ENCODE results near the gene MALAT1. TPM values are rescaled to one million over a fixed set of nuclear protein-coding genes. Genes with fewer than 3 reads are reported as not detected.
A peak's percentile ranks its signal among the peaks of the same experiment; 100 is the strongest.

MALAT1 gene
- total and polyA plus RNA-seq, 2 of the 13 experiments (the other 11 are each of a cell fraction or from before 2014, with no cell fraction given): 143 to 1,237 TPM

GRCh38 chr11:65454696-65455456 lies 44.0 kb upstream of the MALAT1 start (continued):
- TF ChIP-seq ATF7 (IDR thresholded peaks at IDR 0.05) (no peak), ATF7 (CRISPR knock-in tag; IDR thresholded peaks at IDR 0.05) (no peak), SMAD9 (CRISPR knock-in tag; IDR thresholded peaks at IDR 0.05) (no peak), ZNF879 (CRISPR knock-in tag; IDR thresholded peaks at IDR 0.05) (no peak), PAF1 (CRISPR knock-in tag; IDR thresholded peaks at IDR 0.05) (no peak), PATZ1 (CRISPR knock-in tag; IDR thresholded peaks at IDR 0.05) (peak; percentile 25; the same call in 1 of the 2 replicates), ARID3A (IDR thresholded peaks at IDR 0.05; ENCODE audit: low read depth, low read length) (no peak), ZSCAN20 (CRISPR knock-in tag; IDR thresholded peaks at IDR 0.05; ENCODE audit: borderline replicate concordance) (no peak), NCOA5 (CRISPR knock-in tag; IDR thresholded peaks at IDR 0.05) (no peak), PHF5A (CRISPR knock-in tag; IDR thresholded peaks at IDR 0.05; ENCODE audit: low read depth, unreplicated experiment) (no peak), CSRNP1 (CRISPR knock-in tag; IDR thresholded peaks at IDR 0.05) (no peak), ZNF878 (CRISPR knock-in tag; IDR thresholded peaks at IDR 0.05) (no peak), ZNF816 (CRISPR knock-in tag; IDR thresholded peaks at IDR 0.05; ENCODE audit: borderline replicate concordance) (no peak), CBX2 (IDR thresholded peaks at IDR 0.05; ENCODE audit: low read depth, low read length) (no peak), CBX2 (CRISPR knock-in tag; IDR thresholded peaks at IDR 0.05; ENCODE audit: low read depth) (no peak), THAP11 (CRISPR knock-in tag; IDR thresholded peaks at IDR 0.05) (0 out of 2 replicates have a peak, but pooled peaks have one; percentile 33), ZNF24 (IDR thresholded peaks at IDR 0.05) (no peak), ETV5 (CRISPR knock-in tag; IDR thresholded peaks at IDR 0.05; ENCODE audit: borderline replicate concordance) (no peak), ZNF20 (CRISPR knock-in tag; IDR thresholded peaks at IDR 0.05) (no peak), FOXA1 (IDR thresholded peaks at IDR 0.05) (no peak), FOXA1 (CRISPR knock-in tag; IDR thresholded peaks at IDR 0.05) (no peak)
- TF ChIP-seq, protein P1, sequence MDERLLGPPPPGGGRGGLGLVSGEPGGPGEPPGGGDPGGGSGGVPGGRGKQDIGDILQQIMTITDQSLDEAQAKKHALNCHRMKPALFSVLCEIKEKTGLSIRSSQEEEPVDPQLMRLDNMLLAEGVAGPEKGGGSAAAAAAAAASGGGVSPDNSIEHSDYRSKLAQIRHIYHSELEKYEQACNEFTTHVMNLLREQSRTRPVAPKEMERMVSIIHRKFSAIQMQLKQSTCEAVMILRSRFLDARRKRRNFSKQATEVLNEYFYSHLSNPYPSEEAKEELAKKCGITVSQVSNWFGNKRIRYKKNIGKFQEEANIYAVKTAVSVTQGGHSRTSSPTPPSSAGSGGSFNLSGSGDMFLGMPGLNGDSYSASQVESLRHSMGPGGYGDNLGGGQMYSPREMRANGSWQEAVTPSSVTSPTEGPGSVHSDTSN (CRISPR knock-in tag; IDR thresholded peaks at IDR 0.05): no peak
- TF ChIP-seq, protein P2, sequence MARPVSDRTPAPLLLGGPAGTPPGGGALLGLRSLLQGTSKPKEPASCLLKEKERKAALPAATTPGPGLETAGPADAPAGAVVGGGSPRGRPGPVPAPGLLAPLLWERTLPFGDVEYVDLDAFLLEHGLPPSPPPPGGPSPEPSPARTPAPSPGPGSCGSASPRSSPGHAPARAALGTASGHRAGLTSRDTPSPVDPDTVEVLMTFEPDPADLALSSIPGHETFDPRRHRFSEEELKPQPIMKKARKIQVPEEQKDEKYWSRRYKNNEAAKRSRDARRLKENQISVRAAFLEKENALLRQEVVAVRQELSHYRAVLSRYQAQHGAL (CRISPR knock-in tag; IDR thresholded peaks at IDR 0.05; ENCODE audit: not compliant biosample characterization): no peak

Measured in HepG2 (cell line).